ENCODE results near the gene SNRNP40.

SNRNP40 gene

GRCh38 chr1:31257213-31257612, 39.4 kb downstream of the SNRNP40 start:
- Histone ChIP-seq H3K9me3 (ENCODE audit: control insufficient read depth, insufficient read depth, low read length) (no peaks in the 10 kb centered on the region), H3K4me1 (ENCODE audit: control insufficient read depth, insufficient read depth, low read length) (no peaks in the 10 kb centered on the region), H3K36me3 (ENCODE audit: control insufficient read depth, insufficient read depth, low read length) (peaks cover 11% of the 10 kb centered on the region; the same call in 1 of the 2 replicates), H3K27me3 (ENCODE audit: control insufficient read depth, insufficient read depth, low read length) (no peaks in the 10 kb centered on the region), H3K27ac (ENCODE audit: low read length) (no peak overlapping the region), H3K4me3 (ENCODE audit: low read length) (no peak overlapping the region)
- DNase-seq (ENCODE audit: low read depth, low spot score) = no peak
- WGBS (ENCODE audit: insufficient coverage, insufficient read length) = no CpG with 5 or more reads among the region's 1 CpG

- WGBS (ENCODE audit: insufficient coverage, insufficient read length) = no CpG with 5 or more reads among the region's 3 CpGs
- no peaks in the 10 kb centered on the region for H3K9me3 ChIP-seq (ENCODE audit: control insufficient read depth, insufficient read depth, low read length)
- no peak for DNase-seq (ENCODE audit: low read depth, low spot score)
- H3K27me3 ChIP-seq (ENCODE audit: control insufficient read depth, insufficient read depth, low read length) = no peaks in the 10 kb centered on the region
- H3K4me1 ChIP-seq (ENCODE audit: control insufficient read depth, insufficient read depth, low read length) = no peaks in the 10 kb centered on the region
- H3K36me3 ChIP-seq (ENCODE audit: control insufficient read depth, insufficient read depth, low read length) = no peaks in the 10 kb centered on the region
- H3K4me3 ChIP-seq (ENCODE audit: low read length) = no peak overlapping the region
- no peak overlapping the region for H3K27ac ChIP-seq (ENCODE audit: low read length)
Observed at GRCh38 chr1:31249854-31250253, 46.7 kb downstream of the SNRNP40 start.

- Histone ChIP-seq H3K36me3 (ENCODE audit: control insufficient read depth, insufficient read depth, low read length) (no peaks in the 10 kb centered on the region), H3K27ac (ENCODE audit: low read length) (no peak overlapping the region), H3K4me3 (ENCODE audit: low read length) (no peak overlapping the region), H3K4me1 (ENCODE audit: control insufficient read depth, insufficient read depth, low read length) (no peaks in the 10 kb centered on the region), H3K9me3 (ENCODE audit: control insufficient read depth, insufficient read depth, low read length) (no peaks in the 10 kb centered on the region), H3K27me3 (ENCODE audit: control insufficient read depth, insufficient read depth, low read length) (no peaks in the 10 kb centered on the region)
- whole genome bisulfite sequencing (ENCODE audit: insufficient coverage, insufficient read length) = no CpG with 5 or more reads among the region's 4 CpGs
- DNase-seq (ENCODE audit: low read depth, low spot score) = no peak
Observed at GRCh38 chr1:31248276-31248675, 48.3 kb downstream of the SNRNP40 start.

GRCh38 chr1:31244326-31244725, 52.3 kb downstream of the SNRNP40 start:
- H3K36me3 ChIP-seq (ENCODE audit: control insufficient read depth, insufficient read depth, low read length) = no peaks in the 10 kb centered on the region
- no peak for DNase-seq (ENCODE audit: low read depth, low spot score)
- H3K4me1 ChIP-seq (ENCODE audit: control insufficient read depth, insufficient read depth, low read length) = no peaks in the 10 kb centered on the region
- H3K4me3 ChIP-seq (ENCODE audit: low read length) = no peak overlapping the region
- H3K27me3 ChIP-seq (ENCODE audit: control insufficient read depth, insufficient read depth, low read length) = no peaks in the 10 kb centered on the region
- H3K9me3 ChIP-seq (ENCODE audit: control insufficient read depth, insufficient read depth, low read length) = no peaks in the 10 kb centered on the region
- no CpG with 5 or more reads among the region's 4 CpGs for WGBS (ENCODE audit: insufficient coverage, insufficient read length)
- no peak overlapping the region for H3K27ac ChIP-seq (ENCODE audit: low read length)

GRCh38 chr1:31243501-31244286, 52.9 kb downstream of the SNRNP40 start:
- Histone ChIP-seq H3K4me1 (ENCODE audit: control insufficient read depth, insufficient read depth, low read length) (no peaks in the 10 kb centered on the region; the same call in 1 of the 2 replicates), H3K36me3 (ENCODE audit: control insufficient read depth, insufficient read depth, low read length) (no peaks in the 10 kb centered on the region), H3K4me3 (ENCODE audit: low read length) (no peak overlapping the region), H3K9me3 (ENCODE audit: control insufficient read depth, insufficient read depth, low read length) (no peaks in the 10 kb centered on the region), H3K27ac (ENCODE audit: low read length) (no peak overlapping the region), H3K27me3 (ENCODE audit: control insufficient read depth, insufficient read depth, low read length) (peaks cover 2% of the 10 kb centered on the region; the same call in 1 of the 2 replicates)
- no peak for DNase-seq (ENCODE audit: low read depth, low spot score)
- no CpG with 5 or more reads among the region's 10 CpGs for WGBS (ENCODE audit: insufficient coverage, insufficient read length)

GRCh38 chr1:31241321-31241720, 55.3 kb downstream of the SNRNP40 start:
- DNase-seq (ENCODE audit: low read depth, low spot score) = no peak
- Histone ChIP-seq H3K4me3 (ENCODE audit: low read length) (no peak overlapping the region), H3K27ac (ENCODE audit: low read length) (no peak overlapping the region), H3K9me3 (ENCODE audit: control insufficient read depth, insufficient read depth, low read length) (no peaks in the 10 kb centered on the region), H3K4me1 (ENCODE audit: control insufficient read depth, insufficient read depth, low read length) (peaks cover 3% of the 10 kb centered on the region; the same call in 1 of the 2 replicates), H3K36me3 (ENCODE audit: control insufficient read depth, insufficient read depth, low read length) (no peaks in the 10 kb centered on the region), H3K27me3 (ENCODE audit: control insufficient read depth, insufficient read depth, low read length) (peaks cover 3% of the 10 kb centered on the region; the same call in 1 of the 2 replicates)
- no CpG with 5 or more reads among the region's 8 CpGs for WGBS (ENCODE audit: insufficient coverage, insufficient read length)

- WGBS (ENCODE audit: insufficient coverage, insufficient read length) = no CpG with 5 or more reads among the region's 57 CpGs
- H3K4me1 ChIP-seq (ENCODE audit: control insufficient read depth, insufficient read depth, low read length) = peaks cover 3% of the 10 kb centered on the region; the same call in 1 of the 2 replicates
- H3K36me3 ChIP-seq (ENCODE audit: control insufficient read depth, insufficient read depth, low read length) = no peaks in the 10 kb centered on the region
- no peaks in the 10 kb centered on the region for H3K9me3 ChIP-seq (ENCODE audit: control insufficient read depth, insufficient read depth, low read length)
- DNase-seq (ENCODE audit: low read depth, low spot score) = no peak
- peaks cover 3% of the 10 kb centered on the region; the same call in 1 of the 2 replicates for H3K27me3 ChIP-seq (ENCODE audit: control insufficient read depth, insufficient read depth, low read length)
- H3K4me3 ChIP-seq (ENCODE audit: low read length) = peak within 1 kb of the TSS; percentile 69
- H3K27ac ChIP-seq (ENCODE audit: low read length) = no peak within 1 kb of the TSS
Observed at GRCh38 chr1:31239653-31240241, 56.8 kb downstream of the SNRNP40 start, which contains the start of gene NKAIN1. NKAIN1 (minus strand) TSS chr1:31239887; CDS start chr1:31239547, 340 bp downstream.

- DNase-seq (ENCODE audit: low read depth, low spot score) = no peak
- Histone ChIP-seq H3K4me1 (ENCODE audit: control insufficient read depth, insufficient read depth, low read length) (peaks cover 3% of the 10 kb centered on the region; the same call in 1 of the 2 replicates), H3K9me3 (ENCODE audit: control insufficient read depth, insufficient read depth, low read length) (no peaks in the 10 kb centered on the region), H3K36me3 (ENCODE audit: control insufficient read depth, insufficient read depth, low read length) (no peaks in the 10 kb centered on the region), H3K27me3 (ENCODE audit: control insufficient read depth, insufficient read depth, low read length) (peaks cover 3% of the 10 kb centered on the region; the same call in 1 of the 2 replicates), H3K27ac (ENCODE audit: low read length) (no peak overlapping the region), H3K4me3 (ENCODE audit: low read length) (peak overlapping the region; percentile 69; the same call in 1 of the 2 replicates)
- WGBS (ENCODE audit: insufficient coverage, insufficient read length) = no CpG with 5 or more reads among the region's 56 CpGs
Observed at GRCh38 chr1:31238986-31239613, 57.5 kb downstream of the SNRNP40 start.

- DNase-seq (ENCODE audit: low read depth, low spot score) = no peak
- Histone ChIP-seq H3K9me3 (ENCODE audit: control insufficient read depth, insufficient read depth, low read length) (no peaks in the 10 kb centered on the region), H3K27ac (ENCODE audit: low read length) (no peak overlapping the region), H3K4me3 (ENCODE audit: low read length) (no peak overlapping the region; the same call in 1 of the 2 replicates), H3K27me3 (ENCODE audit: control insufficient read depth, insufficient read depth, low read length) (peaks cover 3% of the 10 kb centered on the region; the same call in 1 of the 2 replicates), H3K36me3 (ENCODE audit: control insufficient read depth, insufficient read depth, low read length) (no peaks in the 10 kb centered on the region), H3K4me1 (ENCODE audit: control insufficient read depth, insufficient read depth, low read length) (peaks cover 3% of the 10 kb centered on the region; the same call in 1 of the 2 replicates)
- no CpG with 5 or more reads among the region's 4 CpGs for WGBS (ENCODE audit: insufficient coverage, insufficient read length)
Observed at GRCh38 chr1:31238612-31238985, 58.0 kb downstream of the SNRNP40 start.

- no CpG with 5 or more reads among the region's 4 CpGs for WGBS (ENCODE audit: insufficient coverage, insufficient read length)
- H3K4me3 ChIP-seq (ENCODE audit: low read length) = no peak overlapping the region
- H3K4me1 ChIP-seq (ENCODE audit: control insufficient read depth, insufficient read depth, low read length) = peaks cover 3% of the 10 kb centered on the region; the same call in 1 of the 2 replicates
- no peak overlapping the region for H3K27ac ChIP-seq (ENCODE audit: low read length)
- peaks cover 3% of the 10 kb centered on the region; the same call in 1 of the 2 replicates for H3K27me3 ChIP-seq (ENCODE audit: control insufficient read depth, insufficient read depth, low read length)
- no peaks in the 10 kb centered on the region for H3K9me3 ChIP-seq (ENCODE audit: control insufficient read depth, insufficient read depth, low read length)
- no peak for DNase-seq (ENCODE audit: low read depth, low spot score)
- no peaks in the 10 kb centered on the region for H3K36me3 ChIP-seq (ENCODE audit: control insufficient read depth, insufficient read depth, low read length)
Observed at GRCh38 chr1:31234870-31235269, 61.7 kb downstream of the SNRNP40 start.
